GM18867 (cell line): ENCODE results near the gene RNF151.

ENCODE experiments used
- ATAC-seq: cut with Tn5 transposase; IDR thresholded peaks from one replicate; pipeline ENCODE4 v1.9.1; 2021; ENCODE audit warnings: mild to moderate bottlenecking, moderate library complexity; ENCODE audit not compliant: unreplicated experiment

RNF151 gene

DNA sequence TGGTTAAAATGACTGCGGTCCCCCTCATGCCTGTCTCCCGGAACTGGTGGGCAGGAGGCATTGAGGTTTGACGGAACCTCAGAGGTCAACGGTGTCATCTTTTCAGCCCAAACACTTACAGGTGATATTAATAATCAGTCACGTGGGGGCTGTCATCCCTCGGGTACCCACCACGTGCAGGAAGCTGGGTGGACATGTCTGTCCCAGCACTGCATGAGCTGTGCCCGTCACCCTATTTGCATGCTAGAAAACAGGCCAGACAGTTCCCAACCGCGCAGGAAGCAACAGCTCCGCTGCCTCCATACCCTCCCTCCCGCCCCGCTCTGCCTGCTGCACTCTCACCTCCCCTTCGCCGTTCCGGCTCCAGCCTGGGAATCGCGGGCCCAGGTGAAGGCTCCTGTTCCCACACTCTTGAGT is 24.5 kb downstream of the RNF151 start:
- peak; percentile 38 for ATAC-seq

DNA sequence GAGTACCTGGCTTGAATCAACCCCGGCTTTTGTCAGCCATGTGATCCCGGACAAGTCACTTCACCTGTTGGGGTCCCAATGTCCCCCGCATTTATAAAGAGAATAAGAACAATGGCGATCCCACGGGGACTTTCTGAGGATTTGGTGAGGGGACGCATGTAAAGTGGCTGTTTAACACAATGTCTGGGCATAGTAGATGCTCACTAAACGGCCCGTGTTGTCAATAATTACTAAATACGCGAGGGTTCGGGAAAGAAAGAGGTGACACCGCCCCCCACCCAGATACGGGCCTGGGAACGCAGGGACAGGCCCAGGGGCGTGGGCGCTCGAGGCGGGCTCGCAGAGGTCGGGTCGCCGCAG is 24.9 kb downstream of the RNF151 start:
- ATAC-seq = no peak

DNA sequence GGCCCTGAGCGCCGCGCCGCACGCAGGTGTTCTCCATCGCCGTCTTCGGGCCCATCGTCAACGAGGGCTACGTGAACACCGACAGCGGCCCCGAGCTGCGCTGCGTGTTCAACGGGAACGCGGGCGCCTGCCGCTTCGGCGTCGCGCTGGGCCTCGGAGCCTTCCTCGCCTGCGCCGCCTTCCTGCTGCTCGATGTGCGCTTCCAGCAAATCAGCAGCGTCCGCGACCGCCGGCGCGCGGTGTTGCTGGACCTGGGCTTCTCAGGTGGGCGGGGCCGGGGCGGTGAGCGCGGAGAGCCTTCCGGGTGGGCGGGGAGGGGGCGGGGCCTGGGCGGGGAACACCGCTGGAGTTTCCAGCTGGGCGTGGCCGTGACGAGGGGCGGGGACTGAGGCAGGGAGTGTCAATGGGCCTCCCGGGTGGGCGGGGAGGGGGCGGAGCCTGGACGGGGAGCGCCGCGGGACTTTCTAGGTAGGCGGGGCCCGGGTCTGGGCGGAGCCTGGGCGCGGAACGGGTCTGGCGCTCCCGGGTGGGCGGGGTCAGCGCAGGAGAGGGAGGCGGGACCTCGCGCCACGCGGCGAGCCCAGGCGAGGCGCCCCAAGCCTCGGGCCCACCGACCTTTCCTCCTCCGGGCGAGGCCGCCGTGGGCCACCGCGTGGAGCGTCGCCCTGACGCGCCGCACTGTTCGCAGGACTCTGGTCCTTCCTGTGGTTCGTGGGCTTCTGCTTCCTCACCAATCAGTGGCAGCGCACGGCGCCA is 25.5 kb downstream of the RNF151 start:
- ATAC-seq = peak; percentile 50

DNA sequence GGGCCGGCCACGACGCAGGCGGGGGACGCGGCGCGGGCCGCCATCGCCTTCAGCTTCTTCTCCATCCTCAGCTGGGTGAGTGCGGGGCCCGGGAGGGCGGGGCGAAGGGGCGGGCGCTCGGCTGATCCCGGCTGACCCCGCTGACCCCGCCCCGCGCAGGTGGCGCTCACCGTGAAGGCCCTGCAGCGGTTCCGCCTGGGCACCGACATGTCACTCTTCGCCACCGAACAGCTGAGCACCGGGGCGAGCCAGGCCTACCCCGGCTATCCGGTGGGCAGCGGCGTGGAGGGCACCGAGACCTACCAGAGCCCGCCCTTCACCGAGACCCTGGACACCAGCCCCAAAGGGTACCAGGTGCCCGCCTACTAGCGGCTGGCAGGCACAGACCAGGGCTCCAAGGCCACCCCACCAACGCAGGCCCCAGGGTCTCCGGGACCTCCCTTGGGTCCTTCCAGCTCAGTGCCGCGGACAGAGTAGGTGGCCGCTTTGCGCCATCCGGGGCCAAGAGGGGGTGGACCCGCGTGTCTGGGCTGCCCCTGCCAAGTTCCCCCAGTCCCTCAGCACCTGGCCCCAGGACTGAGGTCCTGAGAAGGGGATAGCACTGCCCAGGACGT is 26.2 kb downstream of the RNF151 start:
- no peak for ATAC-seq

DNA sequence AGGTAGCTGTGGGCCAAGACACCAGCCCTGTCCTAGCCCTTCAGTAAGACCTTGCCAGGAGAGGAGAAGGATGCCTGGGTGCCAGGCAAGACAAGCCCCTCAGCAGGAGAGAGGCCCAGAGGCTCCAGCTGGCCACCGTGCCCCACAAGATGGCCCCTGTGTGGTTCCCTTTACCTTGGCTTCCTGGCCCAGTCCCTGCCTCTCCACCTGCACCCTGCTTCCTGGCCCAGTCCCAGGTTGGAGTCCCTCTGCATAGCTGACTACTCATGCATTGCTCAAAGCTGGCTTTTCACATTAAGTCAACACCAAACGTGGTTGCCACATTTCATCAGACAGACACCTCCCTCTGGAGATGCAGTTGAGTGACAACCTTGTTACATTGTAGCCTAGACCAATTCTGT is 27.1 kb downstream of the RNF151 start:
- ATAC-seq = no peak

DNA sequence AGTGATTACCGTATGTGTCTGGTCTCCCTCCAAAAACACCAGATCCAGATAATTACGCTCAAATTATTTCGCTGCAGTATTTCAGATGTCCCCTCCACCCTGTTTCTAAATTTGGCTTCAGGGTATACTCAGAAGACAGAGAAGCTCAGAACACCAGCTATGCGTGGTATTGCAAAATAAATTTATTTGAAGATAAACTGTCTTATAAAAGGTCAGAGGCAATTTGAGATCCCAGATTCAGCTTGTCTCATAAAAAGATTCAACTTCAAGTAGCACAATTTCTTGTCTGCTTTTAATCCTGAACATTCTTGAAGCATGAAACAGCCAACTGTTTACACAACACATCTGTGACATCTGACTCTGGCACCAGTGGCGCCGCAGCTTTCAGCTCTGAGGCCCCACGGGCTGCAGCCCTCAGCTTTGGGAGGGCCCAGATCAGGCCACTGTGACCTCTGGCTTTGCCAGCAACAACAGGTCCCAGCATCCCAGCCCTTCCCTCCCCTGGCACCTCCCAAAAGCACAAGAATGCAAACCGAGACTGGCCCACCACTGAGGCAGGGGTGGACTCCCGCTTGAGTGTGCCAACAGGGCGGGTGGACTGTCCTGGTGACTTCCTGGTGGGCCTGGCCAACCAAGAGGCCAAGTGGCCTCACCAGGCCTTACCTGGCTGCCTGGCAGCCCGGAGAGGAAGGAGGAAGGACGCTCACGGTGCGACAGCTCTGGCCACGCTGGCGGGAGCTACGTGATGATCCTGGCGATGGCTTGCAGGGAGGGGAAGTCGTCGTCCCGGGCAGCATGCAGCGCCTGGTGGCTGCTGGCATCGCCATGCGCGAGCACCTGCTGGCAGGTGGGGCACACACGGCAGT is 31.1 kb downstream of the RNF151 start:
- ATAC-seq = no peak

DNA sequence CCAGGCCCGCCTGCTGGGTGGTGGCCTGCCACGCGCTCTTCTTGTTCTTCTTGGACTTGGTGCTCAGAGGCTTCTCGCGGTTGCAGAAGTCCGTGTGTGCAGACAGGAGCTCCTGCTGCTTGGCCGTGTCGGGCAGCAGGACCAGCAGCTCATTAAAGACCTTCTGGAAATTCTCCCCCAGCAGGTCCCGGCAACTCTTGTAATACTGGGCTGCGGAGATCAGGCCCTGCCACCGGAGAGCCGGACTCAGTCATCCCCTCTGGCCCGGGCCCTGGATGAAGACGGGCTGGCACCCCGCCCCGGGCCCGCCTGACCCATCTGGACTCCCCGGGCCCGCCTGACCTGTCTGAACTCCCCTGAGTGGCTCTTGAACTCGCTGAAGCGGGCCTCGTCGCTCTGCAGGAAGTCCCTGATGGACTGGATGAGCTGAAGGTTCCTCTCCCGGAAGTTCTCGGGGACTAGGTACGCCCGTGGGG is 31.7 kb downstream of the RNF151 start:
- no peak for ATAC-seq

DNA sequence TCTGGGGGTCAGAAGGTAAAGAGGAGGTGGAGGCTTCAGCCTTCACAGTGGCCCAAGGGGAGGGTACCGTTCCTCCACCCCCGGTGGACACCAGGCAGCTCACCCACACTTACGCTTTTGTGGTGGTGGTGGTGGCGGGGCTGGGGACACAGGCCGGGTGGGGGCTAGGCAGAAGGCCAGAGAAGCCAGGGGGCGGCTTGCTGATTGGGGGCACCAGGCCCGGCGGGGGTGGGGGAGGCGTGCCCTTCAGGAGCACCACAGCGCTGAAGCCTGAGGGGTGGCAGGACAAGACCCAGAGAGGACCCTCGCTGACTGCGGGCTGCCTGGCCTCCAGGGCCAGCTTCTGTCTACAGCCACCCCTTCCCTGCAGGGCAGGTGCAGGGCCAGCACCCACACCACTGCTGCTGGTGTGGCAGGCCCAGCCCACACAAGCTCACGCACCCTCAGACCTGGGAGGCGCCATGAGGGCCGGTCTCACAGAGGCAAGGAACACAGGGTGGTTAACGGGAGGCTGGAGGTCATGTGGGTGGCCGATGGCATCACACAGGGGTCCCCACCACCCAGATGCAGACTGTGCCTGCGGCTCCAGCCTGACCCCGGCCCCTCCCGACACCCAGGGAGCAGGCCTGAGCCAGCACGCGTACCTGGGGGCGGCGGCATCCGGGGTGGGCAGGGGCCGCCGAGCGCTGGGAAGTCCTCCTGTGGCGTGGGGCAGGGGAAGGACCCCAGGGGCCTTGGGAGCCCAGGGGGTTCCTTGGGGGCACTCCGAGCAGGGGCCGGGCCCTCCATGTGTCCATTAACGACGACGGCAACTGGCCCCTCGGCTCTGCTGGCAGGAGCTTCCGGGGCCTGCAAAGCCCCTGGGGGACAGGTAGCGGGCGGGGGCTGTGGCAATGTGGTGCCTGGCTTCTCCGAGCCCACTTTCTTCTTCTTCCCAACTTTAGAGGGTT is 32.5 kb downstream of the RNF151 start:
- ATAC-seq = no peak

DNA sequence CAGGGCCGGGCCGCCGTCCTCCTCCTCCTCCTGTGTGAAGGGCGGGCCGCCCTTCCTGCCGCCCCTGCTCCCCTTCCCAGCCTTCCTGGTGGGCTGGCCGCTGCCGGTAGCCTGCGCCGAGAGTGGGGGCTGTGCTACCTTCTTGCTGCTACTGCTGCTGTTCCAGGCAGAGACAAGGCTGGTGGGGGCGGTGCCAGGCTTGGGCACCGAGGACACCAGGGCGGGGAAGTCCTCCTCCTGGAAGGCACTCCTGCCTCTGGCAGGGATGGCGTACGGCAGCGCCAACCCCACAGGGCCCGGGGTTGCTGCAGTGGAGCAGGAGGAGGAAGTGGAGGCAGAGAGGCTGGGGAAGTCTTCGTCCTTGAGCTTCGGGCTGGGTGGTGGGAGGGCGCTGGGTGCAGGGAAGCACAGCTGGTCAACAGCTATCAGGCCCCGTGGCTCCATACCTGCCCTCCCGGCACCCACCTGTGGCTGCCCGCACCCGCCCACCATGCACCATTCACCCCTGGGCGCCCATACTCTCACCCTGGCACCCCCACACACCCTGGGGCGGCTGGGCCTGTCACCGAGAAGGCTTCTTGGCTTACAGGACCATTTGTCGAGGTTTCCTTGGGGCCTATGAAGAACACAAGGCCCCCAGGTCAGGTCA is 33.3 kb downstream of the RNF151 start:
- no peak for ATAC-seq

DNA sequence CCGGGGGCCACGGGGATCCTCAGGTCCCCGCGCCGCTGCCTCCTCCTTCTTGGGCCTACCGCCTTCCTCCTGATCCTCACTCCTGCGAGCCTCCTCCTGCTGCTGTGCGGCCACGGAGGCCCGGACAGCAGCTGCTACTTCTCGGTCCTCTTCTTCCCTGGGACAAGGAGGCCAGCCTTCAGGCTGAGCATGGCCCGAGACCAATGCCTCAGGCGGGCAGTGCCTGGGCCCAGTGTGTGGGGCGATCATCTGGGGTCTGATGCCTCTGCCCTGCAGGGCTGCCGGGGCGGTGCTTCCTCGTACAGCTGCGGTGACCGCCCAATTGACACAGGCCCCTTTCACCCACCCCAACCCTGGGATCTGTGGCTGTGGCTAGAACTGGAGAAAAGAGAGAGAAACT is 34.4 kb downstream of the RNF151 start:
- no peak for ATAC-seq

DNA sequence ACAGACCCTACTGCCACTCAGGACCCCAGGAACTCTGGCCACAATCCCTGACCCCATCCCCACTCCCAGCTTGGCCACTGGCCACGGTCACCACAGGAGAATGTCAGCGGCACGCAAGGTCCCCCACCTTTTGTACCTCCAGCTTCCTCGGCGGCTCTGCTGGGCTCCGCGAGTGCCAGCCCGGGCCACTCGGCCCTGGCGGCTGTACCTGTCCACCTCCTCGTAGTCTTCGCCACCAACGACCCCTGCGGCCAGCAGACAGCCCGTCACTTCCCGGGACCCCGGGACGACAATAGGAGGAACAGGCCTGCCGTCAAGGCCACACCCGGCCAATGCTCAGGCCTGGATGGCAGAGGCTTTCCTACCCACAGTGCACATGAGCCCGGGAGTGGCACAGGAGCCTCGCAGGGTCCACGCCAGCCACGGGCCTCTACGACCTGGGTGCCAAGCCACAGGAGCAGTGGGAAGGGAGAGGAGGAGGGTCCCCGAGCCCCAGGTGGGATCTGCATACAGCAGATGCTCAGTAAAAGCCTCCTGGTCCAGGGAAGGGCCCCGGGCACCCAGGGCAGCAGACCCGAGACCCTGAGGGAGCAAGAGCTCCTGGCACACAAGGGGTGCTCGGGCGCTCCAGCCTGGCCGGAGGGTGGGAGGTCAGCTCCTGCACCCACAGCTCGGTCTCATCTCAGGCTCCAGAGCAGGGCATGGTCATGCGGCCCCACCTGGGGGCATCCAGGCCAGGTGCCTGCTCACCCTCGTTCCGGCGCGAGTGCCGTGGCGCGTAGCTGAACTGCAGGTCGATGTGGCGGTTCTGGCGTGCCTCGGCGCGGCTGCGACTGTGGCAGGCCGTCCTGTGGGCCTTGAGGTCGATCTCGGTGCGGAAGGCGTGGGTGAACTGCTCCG is 35.0 kb downstream of the RNF151 start:
- no peak for ATAC-seq

DNA sequence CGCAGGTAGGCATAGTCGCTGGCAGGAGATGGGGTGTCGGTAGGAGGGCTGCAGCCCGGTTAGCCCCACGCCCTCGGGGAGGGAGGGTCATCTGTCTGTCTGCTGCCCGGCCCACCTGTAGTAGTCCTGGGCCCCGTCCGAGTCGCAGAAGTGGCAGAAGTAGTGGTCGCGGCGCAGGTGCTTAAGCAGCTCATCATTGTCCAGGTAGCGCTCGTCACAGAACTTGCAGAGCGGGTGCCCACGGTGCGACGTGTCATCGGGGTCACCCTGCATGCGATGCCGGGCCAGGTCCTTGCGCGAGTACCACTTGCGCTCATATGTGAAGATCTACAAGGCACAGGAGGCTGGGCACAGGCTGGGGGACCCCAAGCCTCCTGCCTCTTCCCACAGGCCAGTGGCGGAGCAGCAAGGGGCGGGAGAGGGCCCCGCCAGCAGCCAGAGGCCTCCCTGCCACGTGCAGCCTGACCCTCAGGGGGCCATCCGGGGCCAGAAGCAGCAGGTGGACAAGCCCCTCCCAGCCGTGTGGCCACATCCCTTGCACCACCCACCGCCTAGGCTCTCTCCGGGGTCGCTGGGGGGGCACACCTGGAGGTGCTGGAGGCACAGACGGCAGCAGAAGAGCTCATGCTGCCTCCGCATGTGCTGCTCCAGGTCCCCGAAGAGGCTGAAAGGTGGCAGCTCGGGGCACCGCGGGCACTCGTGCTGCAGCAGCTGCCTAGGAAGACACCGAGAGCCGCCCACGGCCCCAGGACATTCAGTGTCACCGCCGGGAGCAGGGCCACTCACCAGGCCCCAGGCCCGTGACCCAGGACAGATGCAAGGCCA is 36.0 kb downstream of the RNF151 start:
- ATAC-seq = no peak

DNA sequence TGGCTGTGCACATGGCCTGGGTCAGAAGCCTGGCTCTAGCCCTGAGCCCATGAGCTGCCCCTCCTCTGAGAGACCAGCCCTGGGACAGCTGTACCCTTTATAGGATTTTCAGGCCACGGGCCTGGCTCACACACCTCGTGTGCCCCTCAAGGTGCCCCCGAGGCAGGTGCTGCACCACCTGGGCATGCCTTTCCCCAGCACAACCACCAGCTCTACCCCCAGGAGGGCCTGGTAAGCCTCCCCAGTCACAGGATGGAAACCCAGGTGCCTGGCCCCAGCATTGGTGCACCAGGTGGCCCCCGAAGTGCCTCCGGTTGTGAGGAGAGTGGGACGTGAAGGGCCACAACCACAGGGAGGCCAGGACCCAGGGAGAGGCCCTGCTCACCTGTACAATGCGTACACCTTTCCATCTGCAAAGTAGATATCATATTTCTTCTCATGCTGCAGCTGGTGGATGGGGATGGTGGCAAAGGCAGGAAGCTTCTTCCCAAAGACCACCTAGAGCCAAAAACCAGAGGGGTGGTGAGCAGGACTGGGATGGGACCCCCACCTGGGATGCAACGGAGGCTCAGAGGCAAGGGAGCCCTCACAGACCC is 36.7 kb downstream of the RNF151 start:
- no peak for ATAC-seq

DNA sequence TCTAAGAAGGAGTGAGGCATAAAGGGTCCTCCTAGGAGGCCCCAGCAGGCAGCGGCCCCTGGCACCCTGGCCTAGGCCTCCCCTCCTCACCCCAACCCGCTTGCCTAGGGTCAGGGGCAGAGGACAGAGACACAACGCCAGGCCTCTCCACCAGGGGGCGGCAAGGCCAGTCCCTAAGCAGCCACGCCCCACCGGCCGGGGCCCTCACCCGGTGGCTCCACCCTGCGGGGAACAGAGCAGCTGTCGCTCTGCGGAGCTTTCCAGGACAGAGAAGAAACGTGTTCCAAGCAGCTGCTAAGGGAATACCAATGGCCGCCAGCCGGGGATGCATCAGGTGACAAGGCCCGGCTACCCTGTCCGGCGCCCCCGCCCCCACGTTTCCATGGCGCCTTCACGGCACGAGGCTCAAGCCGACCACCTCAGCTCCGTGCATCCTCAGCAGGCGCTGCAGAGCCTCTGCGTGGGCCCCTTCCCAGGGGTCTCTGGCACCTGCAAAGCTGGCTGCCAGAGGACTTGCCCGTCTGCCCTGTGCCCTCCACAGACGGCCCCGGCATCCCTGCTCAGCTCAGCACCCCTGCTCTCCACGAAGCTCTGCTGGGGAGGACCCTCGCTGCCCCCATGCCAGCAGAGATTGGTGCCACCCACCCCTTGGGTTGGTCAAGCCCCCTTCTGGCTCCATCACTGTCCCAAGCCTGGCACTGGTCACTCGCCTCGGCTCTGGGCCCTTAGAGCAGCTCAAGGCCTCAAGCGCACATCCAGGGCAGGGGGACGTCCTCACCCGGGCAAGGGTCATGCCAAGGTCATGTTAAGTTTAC is 37.4 kb downstream of the RNF151 start:
- peak; percentile 74 for ATAC-seq

DNA sequence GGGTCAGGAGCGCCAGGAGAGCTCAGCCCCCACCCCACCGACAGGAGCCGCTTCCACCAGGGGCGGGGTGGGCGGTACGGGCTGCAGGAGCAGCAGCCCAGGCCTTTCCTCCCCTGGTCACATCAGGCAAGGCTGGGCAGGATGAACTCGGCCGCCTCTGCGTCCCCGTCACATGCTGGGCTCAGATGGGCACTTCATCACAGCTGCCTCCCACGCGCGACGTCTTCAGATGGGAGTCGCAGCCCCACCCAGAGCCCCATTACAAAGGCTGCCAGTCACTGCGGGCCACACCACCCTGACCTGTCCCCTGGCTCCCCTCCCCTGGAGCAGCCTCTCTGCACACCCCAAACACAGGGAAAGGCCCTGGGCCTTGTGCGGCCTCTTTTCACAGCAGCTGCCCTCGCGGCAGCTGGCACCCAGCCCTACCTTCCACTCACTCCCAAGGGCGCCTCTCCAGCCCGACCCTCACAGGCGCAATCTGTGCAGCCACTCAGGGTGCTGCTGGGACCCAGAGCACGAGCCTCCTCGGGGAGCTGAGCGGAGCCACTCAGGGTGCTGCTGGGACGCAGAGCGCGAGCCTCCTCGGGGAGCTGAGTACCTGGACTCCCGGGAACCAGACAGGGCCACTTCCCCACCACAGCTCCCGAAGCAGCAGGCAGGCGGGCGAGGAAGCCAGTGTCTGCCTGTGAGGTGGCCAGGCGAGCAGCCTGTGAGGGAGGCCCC is 38.3 kb downstream of the RNF151 start:
- no peak for ATAC-seq

DNA sequence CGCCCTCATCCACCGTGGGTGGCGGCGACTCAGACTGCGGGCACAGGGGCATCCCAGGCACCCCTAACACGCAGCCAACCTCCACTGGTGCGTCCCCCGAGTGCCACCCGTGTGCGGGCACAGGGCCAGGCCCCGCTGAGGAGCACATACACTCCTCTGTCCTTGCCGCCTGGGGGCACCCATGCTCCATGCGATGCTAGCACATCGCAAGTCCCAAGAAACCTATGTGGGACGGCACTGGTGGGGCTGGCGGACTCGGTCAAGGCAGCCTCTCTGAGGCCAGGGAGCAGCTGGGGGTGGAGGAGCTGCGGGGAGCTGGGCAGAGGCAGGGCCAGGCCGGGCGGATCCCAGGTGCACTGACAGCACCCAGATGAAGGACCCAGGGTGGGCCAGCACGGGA is 39.0 kb downstream of the RNF151 start:
- no peak for ATAC-seq
